ENCODE data around the gene TSEN15.

DNA sequence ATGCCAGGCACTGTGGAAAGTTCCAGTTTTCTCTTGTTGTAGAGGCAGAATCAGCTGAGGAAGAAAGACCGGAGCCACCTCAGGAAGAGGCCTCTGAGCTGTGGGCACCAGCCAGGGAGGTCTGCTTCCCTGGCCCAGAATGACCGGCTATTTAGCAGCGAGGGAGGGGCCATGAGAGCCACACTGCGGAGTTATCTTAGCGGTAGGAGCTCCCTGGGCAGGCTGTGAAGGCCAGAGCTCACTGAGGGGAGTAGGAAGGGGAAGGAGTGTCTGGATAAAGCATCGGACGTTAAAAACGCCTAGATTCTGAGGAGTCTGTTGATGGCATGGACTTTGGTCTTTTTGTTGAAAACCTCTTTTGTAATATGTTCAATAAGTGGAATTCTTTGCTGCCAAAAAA, 36.5 kb downstream of the TSEN15 start:
- no peak for TF ChIP-seq POLR2A (IDR thresholded peaks at IDR 0.05)
- TF ChIP-seq, protein P1, sequence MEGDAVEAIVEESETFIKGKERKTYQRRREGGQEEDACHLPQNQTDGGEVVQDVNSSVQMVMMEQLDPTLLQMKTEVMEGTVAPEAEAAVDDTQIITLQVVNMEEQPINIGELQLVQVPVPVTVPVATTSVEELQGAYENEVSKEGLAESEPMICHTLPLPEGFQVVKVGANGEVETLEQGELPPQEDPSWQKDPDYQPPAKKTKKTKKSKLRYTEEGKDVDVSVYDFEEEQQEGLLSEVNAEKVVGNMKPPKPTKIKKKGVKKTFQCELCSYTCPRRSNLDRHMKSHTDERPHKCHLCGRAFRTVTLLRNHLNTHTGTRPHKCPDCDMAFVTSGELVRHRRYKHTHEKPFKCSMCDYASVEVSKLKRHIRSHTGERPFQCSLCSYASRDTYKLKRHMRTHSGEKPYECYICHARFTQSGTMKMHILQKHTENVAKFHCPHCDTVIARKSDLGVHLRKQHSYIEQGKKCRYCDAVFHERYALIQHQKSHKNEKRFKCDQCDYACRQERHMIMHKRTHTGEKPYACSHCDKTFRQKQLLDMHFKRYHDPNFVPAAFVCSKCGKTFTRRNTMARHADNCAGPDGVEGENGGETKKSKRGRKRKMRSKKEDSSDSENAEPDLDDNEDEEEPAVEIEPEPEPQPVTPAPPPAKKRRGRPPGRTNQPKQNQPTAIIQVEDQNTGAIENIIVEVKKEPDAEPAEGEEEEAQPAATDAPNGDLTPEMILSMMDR (IDR thresholded peaks at IDR 0.05) = no peak

Measured in right lobe of liver (tissue), 4 donors.